Endometrial microvascular endothelial cells (primary cell): ENCODE measurements around the gene TMEM243. TPM values are rescaled to one million over a fixed set of nuclear protein-coding genes. Genes with fewer than 3 reads are reported as not detected.
"Not testable (repeated sequence)": the region's sequence is repeated elsewhere in the genome, so short reads cannot be mapped to it uniquely, and the experiment has no call there.

Source experiments
- in situ Hi-C: cut with HindIII; loops from 2 replicates; pipeline ENCODE4 v1.10.0; 2017; ENCODE audit warnings: low sequenced_read_pairs, low pct_unique_long_range_greater_than_20kb; ENCODE audit errors: inconsistent ontology term
- total RNA-seq: library from RNA; depleted of rRNA; stranded (reverse); fragments of >200 nt; gene quantifications from one replicate; pipeline ENCODE4 v1.2.3, GENCODE V29; 2015; ENCODE audit errors: inconsistent ontology term

Gene TMEM243
- total RNA-seq, 1 donor from 2014 or later, result 29.2 TPM

DNA sequence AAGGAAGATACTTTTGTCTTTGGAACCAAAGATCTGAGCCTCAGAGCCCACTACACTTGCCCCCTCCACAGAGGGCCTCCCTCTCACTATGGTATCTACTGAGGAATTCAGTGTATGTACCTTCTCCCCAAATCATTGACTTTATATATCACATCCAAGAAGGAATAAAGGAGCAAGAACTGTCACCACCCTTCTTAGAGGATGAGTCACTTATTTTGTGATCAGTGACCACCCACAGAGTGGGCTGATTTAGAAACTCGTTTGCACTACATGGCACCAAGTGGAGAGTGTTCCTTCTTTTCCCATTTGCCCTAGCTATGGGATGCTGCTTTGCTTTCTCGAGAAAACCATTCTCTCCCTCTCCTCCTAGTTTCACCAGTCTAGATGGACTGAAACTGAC, 5.7 kb downstream of the TMEM243 start:
- in situ Hi-C loops, result no loop called here

DNA sequence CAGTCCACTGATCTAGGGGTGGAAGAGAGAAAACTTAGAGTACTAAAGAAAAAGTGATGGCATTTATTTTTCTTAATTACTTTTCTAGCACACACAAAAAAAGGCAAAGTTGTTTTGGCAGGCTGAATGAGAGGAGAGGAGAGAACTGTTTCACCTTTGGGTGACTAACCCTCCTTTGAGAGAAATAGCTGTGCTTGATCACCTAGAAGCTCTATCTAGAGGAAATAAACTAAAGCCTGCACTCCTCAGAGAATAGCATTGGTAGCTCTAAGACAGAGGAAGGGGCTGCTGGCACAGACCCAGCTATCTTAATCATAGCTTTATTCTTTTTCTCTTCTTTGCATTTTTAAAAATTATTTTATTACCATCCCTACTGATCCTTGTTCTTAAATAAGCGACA, 6.3 kb downstream of the TMEM243 start:
- in situ Hi-C loops, result no loop called here

DNA sequence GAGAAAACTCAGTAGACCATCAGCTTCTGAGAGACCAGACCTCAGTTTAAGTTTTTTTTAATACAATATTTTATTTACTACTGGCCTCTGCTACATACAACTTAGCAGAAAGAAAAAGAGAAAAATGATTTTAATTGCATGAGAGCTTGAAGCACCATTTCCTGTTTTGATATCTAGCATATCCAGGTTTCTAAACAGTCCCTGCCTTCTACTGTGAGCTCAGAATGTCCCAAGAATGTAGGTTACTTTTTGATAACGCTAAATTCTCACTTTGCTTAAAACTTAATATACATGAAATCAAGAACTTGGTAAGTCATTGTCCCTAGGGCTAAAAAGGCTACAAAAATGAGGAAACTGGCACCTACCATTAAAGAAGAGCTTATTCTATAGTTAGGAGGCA, 7.0 kb downstream of the TMEM243 start:
- in situ Hi-C loops, result no loop called here

DNA sequence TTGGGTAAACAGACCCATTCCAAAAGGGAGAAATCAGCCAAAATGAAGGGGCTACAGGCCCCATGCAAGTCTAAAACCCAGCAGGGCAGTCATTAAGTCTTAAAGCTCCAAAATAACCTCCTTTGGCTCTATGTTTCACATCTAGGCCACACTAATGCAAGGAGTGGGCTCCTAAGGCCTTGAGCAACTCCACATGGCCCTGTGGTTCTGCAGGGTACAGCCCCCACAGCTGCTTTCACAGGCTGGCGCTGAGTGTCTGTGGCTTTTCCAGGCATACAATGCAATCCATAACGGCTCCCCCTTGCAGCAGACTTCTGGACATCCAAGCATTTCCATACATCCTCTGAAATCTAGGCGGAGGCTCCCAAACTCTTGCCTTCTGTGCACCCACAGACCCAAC, 9.0 kb downstream of the TMEM243 start:
- in situ Hi-C loops, result no loop called here

DNA sequence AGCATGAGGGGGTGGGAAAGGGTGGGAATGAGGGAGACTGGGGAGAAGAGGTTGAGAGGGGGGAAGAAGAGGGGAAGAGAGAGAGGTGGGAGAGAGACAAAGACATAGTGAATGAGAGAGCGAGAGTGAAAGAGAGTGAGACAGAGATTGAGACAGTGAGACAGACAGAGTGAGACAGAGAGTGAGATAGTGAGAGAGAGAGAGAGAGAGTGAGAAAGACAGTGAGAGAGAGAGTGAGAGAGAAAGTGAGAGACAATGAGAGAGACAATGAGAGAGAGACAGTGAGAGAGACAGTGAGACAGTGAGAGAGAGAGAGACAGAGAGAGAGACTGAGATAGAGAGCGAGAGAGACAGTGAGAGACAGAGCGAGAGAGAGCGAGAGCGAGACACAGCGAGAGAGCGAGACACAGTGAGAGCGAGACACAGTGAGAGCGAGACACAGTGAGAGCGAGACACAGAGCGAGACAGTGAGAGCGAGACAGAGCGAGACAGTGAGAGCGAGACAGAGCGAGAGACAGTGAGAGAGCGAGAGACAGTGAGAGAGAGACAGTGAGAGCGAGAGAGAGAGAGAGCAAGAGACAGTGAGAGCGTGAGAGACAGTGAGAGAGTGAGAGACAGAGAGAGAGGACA, 10.1 kb downstream of the TMEM243 start:
- in situ Hi-C loops, result no loop called here

DNA sequence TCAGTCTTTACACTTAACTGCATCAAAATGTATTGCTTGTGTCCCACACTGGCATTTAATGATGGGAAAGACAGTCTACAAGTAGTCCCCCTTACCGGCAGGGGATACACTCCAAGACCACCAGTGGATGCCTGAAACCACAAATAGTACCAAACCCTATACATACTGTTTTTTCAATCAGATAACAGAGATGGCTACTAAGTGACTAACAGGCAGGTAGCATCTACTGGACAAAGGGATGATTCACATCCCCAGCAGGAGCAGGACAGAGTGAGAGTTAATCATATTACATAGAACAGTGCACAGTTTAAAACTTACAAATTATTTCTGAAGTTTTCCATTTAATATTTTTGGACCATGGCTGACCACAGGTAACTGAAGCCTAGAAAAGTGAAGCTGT, 13.2 kb downstream of the TMEM243 start:
- in situ Hi-C loops, result no loop called here

DNA sequence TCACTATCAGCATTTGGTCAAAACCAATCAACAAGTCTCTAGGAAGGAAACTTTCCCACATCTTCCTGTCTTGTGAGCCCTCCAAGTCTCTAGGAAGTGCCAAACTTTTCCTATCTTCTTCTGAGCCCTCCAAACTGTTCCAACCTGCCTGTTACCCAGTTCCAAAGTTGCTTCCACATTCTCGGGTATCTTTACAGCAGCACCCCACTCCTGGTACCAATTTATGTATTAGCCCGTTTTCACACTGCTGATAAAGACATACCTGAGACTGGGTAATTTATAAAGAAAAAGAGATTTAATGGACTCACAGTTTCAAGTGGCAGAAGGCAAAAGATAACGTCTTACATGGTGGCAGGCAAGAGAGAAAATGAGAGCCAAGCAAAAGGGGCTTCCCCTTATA, 13.8 kb downstream of the TMEM243 start:
- in situ Hi-C loops, result not testable (repeated sequence)

DNA sequence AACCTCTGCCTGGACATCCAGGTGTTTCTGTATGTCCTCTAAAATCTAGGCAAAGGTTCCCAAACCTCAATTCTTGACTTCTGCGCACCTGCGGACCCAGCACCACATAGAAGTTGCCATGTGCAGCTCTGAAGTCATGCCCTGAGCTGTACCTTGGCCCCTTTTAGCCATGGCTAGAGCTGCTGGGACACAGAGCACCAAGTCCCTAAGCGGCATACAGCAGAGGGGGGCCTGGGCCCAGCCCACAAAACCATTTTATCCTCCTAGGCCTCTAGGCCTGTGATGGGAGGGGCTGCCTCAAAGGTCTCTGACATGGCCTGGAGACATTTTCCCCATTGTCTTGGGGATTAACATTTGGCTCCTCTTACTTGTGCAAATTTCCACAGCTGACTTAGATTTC, 14.6 kb downstream of the TMEM243 start:
- in situ Hi-C loops, result no loop called here

DNA sequence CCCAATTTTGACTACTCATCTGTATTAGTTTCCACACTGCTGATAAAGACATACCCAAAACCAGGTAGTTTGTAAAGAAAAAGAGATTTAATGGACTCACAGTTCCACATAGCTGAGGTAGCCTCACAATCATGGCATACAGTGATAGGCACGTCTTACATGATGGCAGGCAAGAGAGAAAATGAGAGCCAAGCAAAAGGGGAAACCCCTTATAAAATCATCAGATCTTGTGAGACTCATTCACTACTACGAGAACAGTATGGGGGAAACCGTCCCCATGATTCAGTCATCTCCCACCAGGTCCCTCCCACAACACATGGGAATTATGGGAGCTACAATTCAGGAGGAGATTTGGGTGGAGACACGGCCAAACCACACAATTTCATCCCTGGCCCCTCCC, 15.6 kb downstream of the TMEM243 start:
- in situ Hi-C loops, result not testable (repeated sequence)

DNA sequence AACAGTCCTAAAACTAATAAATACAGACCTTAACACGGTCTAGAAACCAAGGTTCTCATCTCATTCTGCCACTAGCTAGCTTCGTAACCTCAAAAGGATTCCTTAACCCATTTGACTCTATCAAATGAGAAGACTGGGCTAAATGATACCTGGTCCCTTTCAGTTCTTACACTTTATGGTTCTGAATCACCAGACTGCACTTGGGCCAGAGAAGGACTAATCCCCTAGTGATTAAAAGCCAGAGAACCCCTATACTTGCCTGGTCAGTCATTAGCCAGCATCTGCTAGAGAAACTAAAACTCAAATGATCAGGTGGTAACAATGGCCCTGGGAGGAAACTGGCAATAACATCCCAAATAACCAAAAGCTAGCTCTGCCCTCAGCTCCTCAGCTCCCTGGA, 16.8 kb downstream of the TMEM243 start:
- in situ Hi-C loops, result no loop called here

DNA sequence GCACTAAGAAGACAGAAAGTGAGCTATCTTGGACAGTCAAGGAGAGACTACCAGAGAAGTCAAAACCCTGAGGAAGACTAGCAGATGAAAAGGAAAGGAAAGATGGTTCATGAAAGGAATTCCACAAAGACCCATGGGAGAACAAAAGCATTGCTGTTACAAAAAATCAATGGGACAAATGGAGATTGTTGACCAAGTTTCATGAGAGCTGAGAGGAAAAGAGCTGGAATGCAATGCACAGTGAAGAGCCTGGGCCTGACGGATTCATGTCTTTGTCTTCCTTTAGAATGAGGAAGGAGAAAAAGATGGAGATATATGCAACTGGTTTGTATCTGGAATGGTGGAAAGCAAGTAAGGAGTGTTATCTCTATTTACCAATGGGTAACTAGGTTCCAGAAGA, 17.3 kb downstream of the TMEM243 start:
- in situ Hi-C loops, result no loop called here

DNA sequence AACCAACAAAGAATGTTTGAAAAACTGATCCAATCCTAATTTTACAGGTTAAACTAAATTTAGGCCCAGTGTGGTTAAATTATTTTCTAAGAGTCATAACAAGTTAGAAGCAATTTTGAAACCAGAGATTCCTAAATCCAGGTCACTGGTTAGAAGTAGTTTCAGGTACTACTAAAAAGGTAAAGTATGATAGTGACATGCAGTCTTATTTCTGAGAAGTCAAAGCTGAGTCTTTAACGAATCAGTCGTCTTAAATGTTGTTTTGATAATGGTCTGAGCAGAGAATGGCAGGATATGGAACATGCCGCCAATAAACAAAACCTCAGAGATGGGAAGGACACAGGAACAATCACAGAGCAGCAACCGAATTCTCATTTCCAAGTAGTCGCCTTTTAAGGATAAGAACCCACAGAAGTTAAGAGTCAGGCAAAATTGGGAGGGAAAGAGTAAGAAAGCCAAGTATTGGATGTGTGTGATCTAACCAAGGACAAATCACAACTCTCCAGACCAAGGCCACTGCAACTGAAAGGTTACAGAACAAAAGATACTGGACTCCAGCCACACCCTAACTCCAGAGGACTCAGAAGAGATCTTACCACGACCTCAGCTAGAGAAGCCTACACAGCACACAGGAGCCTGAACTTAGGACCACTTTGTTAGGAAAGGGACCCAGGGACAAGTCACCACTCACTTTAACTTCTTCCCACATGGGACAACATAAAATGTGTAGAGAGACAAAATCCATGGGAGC, 19.7 kb downstream of the TMEM243 start:
- in situ Hi-C loops, result no loop called here

DNA sequence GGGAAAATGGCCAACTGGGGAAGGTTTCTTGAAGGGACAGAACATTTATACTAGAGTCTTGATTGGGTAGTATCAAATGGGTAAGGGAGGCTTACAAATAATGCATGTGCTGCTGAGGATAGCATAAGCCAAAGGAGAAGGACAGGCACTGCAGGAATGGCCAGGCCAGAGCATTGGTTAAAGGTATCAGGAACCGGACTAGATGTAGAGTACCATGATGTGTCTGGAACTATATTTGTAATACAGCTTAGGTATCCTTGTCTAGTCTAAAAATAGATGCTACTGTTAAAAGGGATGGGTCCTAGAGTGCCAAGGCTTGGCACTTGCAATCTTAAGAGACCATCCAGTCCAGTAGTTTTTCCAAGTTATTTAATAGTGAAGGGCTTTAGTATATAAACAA, 20.3 kb downstream of the TMEM243 start:
- in situ Hi-C loops, result no loop called here

DNA sequence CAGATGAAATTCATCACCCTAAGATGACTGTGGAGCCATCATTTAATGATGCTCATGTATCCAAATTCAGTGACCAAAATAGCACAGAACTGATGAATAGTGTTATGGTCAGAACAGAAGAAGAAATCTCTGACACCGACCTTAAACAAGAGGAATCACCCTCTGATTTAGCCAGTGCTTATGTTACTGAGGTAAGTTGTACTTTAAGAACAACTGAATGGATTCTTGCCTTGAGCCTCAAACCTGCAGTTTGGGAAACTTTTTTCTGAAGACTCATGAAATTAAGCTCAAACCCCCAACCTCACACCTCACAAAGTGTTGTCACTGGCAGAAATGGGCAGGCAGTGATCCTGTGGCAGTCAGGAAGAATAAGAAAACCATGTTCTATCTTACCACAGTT, 25.6 kb downstream of the TMEM243 start:
- in situ Hi-C loops, result no loop called here

DNA sequence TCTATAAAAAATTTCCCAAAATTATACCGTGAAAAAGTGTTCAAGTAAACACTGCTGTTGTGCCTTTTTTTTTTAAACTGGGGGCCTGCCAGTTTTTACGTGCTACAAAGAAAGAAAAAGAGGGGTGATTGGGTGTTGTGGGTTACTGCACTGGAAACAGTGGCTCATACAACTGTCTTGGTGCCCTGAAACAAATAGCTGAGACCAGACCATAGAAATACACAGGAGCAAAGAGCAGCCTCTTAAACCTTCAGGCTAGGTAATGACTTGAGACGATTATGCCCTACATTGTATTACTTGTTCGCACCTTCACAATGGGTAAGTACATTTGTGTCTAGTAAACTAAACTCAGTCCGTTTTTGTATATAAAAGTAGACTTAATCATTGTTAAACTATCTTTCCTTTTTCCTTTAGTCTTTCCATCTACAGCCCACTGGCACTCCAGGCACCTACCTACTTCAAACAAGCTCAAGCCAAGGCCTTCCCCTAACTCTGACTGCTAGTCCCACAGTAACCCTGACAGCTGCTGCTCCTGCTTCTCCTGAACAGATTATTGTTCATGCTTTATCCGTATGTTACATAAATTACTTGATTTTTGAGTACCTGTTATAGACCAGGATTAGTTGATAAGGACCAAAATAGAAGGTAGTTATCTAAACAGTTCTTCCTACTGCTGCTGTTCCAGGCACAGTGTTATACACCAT, 26.6 kb downstream of the TMEM243 start:
- in situ Hi-C loops, result no loop called here

DNA sequence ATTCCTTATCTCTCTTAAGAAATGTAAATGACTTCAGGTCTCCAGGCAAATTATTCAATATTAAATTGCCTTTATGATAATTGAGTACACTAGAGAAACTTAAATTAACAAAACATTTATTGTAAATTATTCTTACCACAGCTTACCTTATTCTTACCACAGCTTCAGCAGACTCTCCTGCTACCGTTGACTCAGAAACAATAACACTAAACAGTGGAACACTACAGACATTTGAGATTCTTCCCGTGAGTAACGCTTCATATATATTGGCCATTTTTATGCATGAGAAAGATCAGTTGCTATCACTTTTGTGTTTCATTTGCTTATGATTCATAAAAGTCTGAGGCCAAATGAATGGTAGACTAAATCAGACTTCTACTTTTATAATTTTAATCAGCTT, 28.7 kb downstream of the TMEM243 start:
- in situ Hi-C loops, result no loop called here

DNA sequence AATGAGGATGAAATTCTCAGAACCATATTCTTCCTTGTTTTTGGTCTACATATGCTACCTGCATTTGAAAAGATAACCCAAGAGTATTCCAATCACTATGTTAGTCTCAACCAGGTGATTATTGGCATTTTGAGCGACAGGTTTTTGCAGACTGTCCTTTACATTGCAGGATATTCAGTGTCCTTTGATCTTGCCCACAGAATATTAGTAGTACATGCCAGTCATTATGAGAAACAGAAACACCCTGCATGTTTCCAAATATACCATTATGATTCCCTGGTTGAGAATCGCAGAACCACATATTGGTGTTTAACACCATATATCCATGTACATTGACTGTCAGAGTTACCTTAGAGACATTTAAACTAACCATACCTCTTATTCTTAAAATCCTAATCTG, 30.6 kb downstream of the TMEM243 start:
- in situ Hi-C loops, result no loop called here

DNA sequence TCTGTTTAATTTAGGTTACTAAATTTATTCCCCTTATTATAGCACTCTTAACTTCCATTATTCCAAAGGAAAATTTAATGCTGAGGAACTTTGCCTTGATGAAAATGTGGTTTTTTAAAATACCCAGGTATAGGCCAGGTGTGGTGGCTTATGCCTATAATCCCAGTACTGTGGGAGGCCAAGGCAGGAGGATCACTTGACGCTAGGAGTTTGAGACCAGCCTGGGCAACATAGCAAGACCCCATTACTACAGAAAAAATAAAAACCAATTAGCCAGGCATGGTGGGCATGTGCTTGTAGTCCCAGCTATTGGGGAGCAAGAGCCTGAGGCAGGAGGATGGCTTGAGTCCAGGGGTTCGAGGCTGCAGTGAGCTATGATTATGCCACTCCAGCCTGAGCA, 32.4 kb downstream of the TMEM243 start:
- in situ Hi-C loops, result no loop called here

DNA sequence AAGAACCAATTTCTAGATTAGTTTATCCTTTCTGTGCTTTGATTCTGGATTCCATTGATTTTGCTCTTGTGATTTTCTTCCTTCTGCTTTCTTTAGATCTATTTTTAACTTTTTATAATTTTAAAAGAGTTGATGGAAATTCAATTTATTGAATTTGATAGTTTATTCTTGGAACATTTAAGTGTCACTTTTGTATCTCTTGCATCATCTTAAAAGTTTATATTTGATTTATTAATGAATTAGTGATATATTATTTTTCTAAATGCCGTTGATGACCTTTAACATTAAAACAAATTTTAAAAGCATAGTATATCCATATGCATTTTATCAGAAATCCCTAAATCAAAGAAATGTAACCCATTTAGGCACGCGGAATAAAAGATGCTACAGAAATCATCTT, 40.4 kb downstream of the TMEM243 start:
- in situ Hi-C loops, result no loop called here

DNA sequence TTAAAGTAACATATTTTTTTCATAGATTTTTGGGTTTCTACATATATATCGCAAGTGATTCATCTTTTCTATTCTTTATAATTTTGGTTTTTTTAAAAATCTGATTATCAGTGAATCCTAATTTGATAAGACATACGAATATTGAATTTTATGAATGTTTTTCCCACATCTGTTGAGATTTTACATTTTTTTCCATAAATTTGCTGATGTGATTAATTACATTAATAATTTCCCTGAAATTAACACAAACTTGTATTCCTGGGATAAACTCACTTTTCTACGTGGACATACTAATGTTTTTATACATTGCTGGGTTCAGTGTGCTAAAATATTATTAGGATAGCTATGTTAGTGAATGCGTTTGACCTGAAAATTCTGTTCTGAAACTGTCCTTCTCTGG, 41.2 kb downstream of the TMEM243 start:
- in situ Hi-C loops, result no loop called here
